Skin epidermis (tissue), 12 donors: Measurements from ENCODE around the gene PDGFA.

Source experiments
- H3K27ac ChIP-seq, 21 experiments: fragments of 200-600 bp; sonication (generic) in 11 of 21; one replicate each; pipeline ENCODE4 v1.5.0; 2020; ENCODE audit warnings: mild to moderate bottlenecking in 3 of 21, inconsistent platforms in 2 of 21, moderate library complexity in 2 of 21
- H3K4me3 ChIP-seq, 7 experiments: fragments of 200-600 bp; sonication (generic) in 2 of 7; one replicate each; pipeline ENCODE4 v1.5.0; 2020; ENCODE audit warnings: inconsistent platforms in 2 of 7, mild to moderate bottlenecking in 2 of 7, moderate library complexity in 1 of 7

The PDGFA gene

DNA sequence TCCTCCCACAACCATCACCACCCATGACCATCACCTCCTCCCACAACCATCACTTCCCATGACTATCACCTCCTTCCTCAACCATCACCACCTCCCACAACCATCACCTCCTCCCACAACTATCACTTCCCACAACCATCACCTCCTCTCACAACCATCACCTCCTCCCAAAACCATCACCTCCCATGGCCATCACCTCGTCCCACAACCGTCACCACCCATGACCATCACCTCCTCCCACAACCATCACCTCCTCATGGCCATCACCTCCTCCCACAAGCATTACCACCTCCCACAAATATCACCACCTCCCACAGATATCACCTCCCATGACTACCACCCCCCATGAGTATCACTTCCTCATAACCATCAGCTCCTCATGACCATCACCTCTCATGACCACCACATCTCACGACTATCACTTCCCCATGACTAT lies 52.2 kb downstream of the PDGFA start:
- Histone ChIP-seq H3K27ac (no peak overlapping the region), H3K4me3 (no peak overlapping the region)

DNA sequence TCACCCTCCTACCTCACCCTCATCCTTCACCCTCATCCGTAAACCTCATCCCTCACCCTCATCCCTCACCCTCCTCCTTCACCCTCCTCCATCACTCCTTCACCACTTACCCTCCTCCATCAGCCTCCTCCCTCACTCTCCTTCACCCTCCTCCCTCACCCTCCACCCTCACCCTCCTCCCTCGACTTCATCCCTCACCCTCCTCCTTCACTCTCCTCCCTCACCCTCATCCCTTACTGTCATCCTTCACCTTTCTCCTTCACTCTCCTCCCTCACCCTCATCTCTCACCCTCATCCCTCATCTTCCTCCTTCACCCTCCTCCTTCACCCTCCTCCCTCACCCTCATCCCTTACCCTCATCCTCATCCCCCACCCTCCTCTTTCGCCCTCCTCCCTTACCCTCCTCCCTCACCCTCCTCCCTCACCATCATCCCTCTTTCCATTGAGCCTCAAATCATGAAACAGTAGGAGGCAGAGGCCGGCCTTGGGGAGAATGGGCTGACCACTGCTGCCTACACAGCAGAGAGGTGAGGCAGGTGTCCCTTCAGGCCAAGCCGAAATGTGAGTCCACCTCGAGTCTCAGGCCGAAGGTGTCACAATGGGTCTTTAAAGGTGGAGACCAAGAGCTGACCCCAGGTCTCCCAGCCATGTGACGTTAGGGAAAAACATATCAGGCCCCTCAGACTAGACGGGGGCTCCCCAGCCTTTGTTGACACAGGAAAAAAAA lies 53.0 kb downstream of the PDGFA start:
- Histone ChIP-seq H3K27ac (no peak overlapping the region), H3K4me3 (no peak overlapping the region)

DNA sequence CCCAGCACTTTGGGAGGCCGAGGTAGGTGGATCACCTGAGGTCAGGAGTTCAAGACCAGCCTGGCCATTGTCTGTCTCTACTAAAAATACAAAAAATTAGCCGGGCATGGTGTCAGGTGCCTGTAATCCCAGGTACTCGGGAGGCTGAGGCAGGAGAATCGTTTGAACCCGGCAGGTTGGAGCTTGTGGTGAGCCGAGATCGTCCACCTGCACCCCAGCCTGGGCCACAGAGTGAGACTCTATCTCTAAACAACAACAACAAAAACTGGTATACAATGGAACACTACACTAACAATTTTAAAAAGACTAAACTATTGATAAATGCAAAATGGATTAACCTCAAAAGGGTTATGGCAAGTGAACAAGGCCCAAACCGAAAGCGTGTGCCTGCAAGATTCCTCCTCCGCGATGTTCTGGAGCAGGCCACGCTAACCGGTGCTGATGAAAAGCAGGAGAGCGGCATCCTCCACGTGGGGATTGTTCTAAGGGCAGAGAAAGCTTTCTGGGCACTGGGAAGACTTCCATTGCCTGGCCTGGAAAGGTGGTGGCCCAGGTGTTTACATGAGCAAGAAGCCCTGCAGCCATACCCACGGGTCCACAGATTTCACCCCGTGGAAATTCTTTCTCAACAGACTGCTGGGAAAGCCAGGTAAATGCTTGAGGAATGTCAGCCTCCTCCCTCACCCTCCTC lies 53.8 kb downstream of the PDGFA start:
- Histone ChIP-seq H3K27ac (no peak overlapping the region), H3K4me3 (no peak overlapping the region)

DNA sequence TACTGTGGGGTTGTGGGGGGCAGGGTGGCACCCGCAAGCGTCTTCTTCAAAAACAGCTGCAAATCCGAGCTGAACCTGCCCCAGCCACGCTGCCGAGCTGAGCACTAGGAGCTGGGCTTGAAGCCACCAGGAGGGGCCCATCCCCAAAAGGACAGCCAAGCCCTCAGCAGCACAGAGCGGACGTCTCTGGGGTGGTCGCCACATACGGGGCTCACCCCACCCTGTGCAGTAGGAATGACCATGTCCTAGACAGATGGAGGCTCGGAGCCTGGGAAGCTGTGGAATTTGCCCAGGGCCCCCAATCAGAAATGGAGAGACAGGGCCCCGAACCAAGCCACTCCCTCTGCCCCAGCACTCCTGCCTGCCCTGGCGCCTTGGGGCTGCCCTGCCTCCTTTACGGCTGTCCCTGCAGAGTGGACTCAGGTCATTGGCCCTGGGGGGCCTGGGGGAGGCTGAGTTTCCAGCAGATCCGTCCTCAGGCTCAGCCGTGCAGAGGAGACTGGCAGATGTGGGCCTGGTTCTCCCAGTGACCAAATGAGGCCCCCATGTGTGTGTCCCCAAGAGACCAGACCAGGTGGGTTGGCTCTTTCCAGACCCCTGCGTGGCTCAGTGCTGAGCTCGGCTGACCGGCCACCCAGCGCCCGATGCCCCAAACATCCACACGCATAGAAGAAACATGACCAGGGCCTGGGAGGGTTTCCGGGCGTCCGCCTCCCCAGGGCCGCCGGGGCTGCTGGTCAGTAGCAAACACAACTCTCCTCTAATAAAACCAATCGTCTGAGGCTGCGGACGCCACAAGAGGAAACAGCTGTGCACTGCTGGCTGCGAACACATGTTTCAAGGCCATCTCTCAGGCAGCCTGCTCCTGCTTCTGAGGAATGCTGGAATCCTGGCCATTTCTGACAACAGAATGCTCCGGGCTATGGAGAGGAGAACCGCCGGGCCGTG lies 54.9 kb downstream of the PDGFA start:
- H3K4me3 ChIP-seq, result no peak overlapping the region
- no peak overlapping the region for H3K27ac ChIP-seq

DNA sequence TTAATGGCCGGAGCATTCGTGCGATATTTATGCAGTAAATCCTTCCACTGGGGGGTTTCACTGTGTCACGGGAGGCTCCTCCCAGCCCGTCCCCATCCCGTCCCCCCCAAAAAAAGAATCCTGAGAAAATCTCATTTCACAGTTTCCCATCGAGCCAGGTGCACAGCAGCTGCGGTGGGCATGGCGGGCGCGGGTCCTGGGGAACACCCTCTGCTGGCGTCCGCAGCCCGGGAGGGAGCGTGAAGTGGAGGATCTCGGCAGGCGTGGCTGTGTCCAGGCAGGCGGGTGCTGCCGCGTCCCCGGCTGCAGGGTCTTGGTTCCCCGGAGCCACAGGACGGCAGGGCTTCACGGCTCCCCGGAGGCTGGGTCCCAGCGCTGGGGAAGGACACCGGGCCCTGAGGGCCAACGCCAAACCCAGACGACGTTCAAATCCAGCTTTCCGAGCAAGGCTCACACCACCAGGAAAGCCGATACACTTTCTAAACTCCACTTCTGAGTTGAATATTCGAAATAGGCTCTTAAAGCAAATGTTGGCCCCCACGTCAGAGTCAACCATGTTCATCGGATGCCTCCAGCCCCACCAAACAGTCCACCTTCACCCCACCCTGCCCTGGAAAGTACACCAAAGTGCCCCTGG lies 55.7 kb downstream of the PDGFA start:
- H3K27ac ChIP-seq, result no peak overlapping the region
- H3K4me3 ChIP-seq, result no peak overlapping the region

DNA sequence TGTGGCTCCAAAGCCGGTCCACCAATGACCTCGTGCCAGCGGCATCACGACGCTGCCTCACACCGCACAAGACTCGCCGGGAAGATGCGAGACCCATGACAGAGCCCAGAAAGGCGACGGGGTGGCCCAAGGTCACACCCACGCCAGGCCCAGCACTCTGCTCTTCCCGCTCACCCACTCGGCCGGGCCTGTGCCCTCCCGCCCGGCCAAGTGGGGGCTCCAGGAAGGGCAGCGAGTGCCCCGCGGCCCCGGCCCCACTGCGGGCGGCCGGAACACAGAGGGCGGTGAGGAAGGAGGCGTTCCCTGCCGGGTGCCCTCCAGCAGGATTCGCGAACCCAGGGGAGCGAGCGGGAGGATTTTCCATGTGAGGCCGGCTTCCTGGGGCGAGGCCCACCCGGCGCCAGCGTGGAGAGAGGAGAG lies 56.3 kb downstream of the PDGFA start:
- no peak overlapping the region for H3K27ac ChIP-seq
- H3K4me3 ChIP-seq, result no peak overlapping the region

DNA sequence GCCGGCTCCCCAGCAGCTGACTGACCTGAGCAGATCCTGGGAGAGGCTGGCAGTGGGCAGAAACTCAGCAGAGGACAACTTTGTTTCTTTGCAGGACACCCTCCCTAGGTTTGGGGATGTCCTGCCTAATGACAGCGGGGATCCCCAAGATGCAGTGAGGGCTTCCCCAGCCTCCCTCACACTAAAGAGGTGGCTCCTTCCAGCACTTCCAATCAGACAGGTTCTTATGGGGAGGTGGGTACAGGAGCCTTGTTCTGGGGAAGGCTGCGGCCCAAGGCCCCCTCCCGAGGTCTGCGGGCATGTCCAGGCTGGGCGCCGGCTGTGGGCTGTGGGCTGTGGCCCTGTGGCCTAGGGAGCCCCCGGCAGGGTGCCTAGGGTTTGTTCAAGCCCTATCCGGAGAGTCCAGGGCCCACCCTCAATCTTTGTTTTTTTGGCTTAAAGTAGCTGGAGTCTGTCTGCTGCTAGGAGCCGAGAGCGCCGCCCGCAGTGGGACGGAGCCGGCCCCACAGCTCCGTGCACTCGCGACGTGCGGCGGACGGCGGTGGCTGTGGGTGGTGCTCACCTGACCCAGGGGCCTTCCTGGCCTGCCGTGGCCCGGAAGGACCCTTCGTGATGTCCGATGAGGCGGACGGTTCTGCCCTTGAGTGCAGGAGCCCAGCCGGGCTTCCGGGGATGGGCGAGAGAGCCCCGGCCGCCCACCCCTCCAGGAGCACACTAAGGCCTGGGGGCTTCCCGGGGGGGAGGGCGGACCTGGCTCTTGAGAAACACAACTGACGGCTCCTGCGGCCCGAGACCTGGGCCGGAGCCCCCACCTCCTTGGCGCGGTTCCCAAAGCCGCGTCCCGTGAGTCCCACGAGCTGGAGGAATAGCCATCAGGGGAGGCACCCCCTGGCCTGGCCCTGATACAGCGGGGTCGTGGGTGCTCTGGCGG lies 57.2 kb downstream of the PDGFA start:
- Histone ChIP-seq H3K4me3 (no peak overlapping the region), H3K27ac (no peak overlapping the region)

DNA sequence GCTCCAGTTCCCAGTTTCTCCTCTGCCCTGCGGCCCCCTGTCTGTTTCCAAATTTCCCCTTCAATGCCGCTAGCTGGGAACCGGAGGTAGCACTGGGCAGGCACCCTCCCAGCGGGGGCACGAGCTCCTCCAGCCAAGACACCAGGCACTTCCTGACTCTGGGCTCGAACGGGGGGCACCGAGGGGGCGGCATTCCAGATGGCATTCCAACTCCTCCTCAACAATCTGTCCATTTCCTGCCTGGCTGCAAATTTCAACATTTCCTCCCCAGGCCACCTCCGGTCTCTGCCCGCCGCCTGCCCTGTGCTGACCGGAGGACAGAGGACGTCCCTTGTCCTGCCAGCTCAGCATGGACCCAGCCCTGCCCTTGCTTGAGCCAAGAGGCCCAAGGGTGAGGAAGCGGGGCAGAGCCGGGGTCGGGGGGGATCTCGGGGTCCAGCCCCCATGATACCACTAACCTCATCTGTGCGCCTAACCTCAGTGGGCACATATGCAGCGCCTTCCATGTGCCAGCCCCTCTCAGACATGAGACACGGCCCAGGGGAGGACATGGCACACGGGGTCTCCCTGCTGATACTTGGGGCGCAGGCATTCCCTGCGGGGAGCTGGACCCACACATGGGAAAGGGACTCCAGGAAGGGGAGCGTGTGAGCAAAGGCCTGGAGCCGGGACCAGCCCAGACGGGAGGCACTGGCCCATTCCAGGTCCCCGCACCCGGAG lies 58.0 kb downstream of the PDGFA start:
- H3K27ac ChIP-seq, result no peak overlapping the region

DNA sequence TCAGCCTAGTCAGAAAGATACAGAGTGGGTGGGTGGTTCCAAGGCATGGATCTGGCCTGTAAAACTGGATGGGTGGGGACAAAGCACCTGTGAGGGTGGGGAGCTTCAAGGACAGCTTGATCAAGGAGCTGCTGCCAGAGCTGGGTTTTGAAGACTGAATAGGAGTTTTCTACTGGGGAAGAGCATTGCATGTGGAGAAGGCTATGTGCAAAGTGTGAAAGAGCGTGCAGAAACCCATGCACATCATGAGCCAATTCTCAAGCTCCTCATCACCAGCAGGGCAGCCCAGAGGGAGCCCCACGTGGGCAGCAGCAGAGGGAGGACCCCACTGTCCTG lies 58.6 kb downstream of the PDGFA start:
- Histone ChIP-seq H3K27ac (no peak overlapping the region), H3K4me3 (no peak overlapping the region)

More for the DNA sequence above, 58.0 kb downstream of the PDGFA start:
- H3K4me3 ChIP-seq, result no peak overlapping the region

DNA sequence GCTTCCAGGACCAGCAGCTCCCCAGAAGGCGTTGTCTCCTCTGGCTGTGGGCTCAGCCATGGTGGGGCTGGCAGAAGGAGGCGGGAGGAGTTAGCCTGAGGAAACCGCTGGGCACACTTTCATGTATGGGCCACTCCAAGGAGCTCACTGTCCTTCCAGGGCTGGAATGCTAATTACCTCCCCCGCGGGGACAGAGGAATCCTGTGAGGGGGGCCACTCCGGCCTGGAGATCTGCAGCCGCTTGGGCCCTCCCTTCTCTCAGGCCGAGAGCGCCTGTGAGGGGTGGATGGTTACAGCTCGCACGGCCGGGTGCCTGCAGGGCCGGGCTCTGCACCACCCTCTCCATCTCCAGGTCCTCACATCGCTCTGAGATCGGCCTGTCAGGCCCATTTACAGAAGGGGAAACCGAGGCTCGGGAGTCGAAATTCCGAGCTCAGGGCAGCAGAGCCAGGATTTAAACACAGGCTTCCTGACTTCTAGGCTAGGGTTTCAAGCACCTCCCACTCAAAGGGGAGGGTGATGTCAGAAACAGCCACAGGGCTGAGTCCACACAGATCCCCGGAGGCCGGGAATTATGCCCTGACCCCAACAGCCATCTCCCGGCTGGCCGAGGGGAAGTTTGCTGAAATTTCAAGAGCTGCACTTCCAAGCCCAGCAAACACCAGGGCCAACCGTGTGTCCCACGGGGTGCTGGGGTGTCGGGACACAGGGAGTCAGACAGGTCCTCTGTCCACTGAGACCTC lies 59.1 kb downstream of the PDGFA start:
- Histone ChIP-seq H3K27ac (peak overlapping the region in 1 of 21 experiments; percentile 11), H3K4me3 (no peak overlapping the region)

DNA sequence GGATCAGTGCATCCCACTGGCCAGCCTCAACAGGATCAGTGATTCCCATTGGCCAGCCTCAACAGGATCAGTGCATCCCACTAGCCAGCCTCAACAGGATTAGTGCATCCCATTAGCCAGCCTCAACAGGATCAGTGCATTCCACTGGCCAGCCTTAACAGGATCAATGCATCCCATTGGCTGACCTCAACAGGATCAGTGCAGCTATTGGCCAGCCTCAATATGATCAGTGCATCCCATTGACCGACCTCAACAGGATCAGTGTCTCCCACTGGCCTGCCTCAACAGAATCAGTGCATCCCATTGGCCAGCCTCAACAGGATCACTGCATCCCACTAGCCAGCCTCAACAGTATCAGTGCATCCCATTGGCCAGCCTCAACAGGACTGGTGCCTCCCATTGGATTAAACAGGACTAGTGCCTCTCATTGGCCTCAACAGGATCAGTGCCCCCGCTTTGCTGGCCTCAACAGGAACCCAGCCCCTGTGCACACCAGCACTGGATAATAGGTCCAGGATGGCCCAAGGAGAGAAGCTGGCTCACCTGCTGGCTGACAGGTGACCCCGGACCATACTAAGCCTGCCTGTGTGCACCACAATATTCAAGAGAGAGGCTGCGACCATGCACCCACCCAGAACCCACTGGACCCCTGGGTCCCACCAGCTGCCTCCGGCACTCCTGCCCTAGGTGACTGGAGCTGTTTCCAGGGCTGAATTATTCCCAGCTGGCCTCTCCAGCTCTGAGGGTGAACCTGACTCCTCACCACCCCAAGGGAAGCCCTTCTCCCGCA lies 59.9 kb downstream of the PDGFA start:
- H3K27ac ChIP-seq, result no peak overlapping the region
- no peak overlapping the region for H3K4me3 ChIP-seq

DNA sequence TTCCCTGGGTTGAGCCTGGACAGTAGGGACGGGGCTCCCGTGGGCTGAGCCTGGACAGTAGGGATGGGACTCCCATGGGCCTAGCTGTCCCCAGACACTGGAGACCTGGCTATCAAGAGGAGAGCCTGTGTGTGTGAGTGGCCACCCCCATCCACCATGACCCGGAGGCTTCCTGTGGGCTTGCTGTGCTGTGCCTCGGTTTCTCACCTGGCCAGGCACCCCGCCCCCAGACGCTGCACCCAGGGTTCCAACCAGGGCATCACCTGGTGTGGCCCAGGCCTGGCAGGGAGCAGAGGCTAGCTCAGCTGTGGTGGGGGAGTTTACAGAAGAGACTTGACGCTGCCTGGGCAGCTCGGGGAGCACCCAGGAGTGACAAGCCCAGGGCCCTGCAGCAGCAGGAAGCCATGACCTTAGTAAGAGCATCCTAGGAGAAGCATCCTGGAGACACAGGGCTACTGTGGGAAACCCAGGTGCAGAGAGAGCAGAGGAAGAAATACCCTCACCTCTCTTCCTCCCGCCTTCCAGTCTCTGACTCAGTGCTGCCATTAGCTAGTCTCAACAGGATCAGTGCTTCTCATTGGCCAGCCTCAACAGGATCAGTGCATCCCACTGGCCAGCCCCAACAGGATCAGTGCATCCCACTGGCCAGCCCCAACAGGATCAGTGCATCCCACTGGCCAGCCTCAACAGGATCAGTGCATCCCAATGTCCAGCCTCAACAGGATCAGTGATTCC lies 61.0 kb downstream of the PDGFA start:
- Histone ChIP-seq H3K27ac (no peak overlapping the region), H3K4me3 (no peak overlapping the region)

DNA sequence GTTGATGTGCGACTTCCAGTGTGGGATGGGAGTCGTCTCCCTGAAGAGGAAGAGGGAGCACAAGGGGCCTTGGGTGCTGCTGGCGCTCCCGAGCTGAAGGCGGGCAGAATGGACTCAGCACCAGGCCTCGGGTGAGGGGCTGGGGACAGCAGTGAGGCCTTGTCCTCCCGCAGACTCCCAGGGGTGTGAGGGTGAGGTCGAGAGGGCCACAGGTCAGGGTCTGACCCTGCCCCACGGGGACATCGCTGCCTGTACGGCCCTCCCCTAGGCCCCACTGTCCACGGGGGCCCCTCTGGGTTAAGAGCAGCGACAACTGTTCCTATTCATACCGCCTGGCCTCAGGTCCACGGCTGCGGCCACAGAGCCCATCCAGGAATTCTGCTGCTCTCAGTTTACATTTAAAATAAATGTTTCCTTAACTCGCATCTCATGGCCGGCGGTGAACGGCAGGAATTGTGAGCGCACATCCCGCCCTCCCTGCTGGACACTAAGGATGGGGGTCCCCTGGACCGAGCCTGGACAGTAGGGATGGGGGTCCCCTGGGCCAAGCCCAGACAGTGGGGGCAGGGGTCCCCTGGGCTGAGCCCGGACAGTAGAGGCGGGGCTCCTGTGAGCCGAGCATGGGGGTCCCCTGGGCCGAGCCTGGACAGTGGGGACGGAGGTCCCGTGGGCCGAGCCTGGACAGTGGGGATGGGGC lies 61.7 kb downstream of the PDGFA start:
- Histone ChIP-seq H3K27ac (no peak overlapping the region), H3K4me3 (no peak overlapping the region)

DNA sequence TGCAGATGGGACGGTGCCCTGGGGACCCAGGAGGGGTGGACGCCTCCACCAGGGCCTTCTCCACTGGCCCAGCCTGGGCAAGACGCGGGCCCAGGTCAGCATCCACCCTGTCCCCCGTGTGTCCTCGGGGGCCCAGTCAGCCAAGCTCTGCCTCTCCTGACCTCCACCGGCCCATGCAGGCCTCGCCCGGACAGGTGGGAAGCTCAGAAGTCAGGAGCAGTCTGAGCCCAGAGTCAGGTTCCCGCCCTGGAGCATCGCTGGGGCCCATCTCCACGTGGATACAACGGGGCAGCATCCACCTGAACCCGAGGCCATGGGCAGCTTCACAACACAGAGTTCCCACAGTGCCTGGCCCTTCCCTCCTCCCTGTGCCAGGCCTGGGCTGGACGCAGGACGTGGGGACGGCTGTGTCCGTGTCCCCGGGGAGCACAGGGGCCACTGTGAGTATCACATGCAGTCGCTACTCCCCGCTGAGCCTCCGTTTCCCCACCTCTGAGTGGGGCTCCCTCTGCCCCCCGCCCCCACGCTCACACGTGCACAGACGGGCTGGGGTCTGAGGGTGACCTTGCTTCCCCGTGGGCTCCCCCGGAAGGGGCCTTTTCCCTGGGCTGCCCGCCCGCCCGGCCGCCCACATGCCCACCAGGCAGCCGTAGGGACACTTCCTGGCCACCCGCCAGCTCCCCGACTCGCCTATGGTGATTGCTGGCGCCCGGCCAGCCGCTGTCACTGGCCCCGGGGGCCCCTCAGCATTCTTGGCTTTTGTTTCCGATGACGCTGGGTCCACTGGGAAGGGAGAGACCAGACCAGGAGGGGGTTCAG lies 64.3 kb downstream of the PDGFA start:
- Histone ChIP-seq H3K27ac (peak overlapping the region in 1 of 21 experiments; percentile 24), H3K4me3 (no peak overlapping the region)
